ENCODE data around the gene OCSTAMP.

- TF ChIP-seq POLR2A (IDR thresholded peaks at IDR 0.05), result no peak
- TF ChIP-seq, protein P1, sequence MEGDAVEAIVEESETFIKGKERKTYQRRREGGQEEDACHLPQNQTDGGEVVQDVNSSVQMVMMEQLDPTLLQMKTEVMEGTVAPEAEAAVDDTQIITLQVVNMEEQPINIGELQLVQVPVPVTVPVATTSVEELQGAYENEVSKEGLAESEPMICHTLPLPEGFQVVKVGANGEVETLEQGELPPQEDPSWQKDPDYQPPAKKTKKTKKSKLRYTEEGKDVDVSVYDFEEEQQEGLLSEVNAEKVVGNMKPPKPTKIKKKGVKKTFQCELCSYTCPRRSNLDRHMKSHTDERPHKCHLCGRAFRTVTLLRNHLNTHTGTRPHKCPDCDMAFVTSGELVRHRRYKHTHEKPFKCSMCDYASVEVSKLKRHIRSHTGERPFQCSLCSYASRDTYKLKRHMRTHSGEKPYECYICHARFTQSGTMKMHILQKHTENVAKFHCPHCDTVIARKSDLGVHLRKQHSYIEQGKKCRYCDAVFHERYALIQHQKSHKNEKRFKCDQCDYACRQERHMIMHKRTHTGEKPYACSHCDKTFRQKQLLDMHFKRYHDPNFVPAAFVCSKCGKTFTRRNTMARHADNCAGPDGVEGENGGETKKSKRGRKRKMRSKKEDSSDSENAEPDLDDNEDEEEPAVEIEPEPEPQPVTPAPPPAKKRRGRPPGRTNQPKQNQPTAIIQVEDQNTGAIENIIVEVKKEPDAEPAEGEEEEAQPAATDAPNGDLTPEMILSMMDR (IDR thresholded peaks at IDR 0.05), result no peak
Observed at GRCh38 chr20:46501337-46501942, 49.0 kb downstream of the OCSTAMP start.
